CD4-positive, alpha-beta T cell (primary cell): ENCODE results near the gene EVC2. TPM values are rescaled to one million over a fixed set of nuclear protein-coding genes. Genes with fewer than 3 reads are reported as not detected.

ENCODE experiments used
- ATAC-seq: fragments of 200-7000 bp; cut with Tn5 transposase; one replicate; pipeline ENCODE4 v1.10.0; 2022; ENCODE audit warnings: mild to moderate bottlenecking; ENCODE audit not compliant: poor library complexity
- CTCF ChIA-PET: fragments of 350-600 bp; sonication (Branson Sonifier 250); formaldehyde crosslinking; loops from one replicate; lab custom pipeline; 2021; ENCODE audit warnings: antibody characterized with exemption, inconsistent platforms; lab: Charles Lee
- POLR2A ChIA-PET: fragments of 350-600 bp; sonication (Branson Sonifier 250); formaldehyde crosslinking; loops from one replicate; lab custom pipeline; 2021; ENCODE audit warnings: antibody characterized with exemption, inconsistent platforms; lab: Charles Lee
- DNase-seq, 14 experiments: peaks; one replicate each; pipeline ENCODE4 v3.0.0-alpha.2; 2013 to 2020; ENCODE audit warnings: mixed read lengths in 2 of 14
- H3K27ac ChIP-seq, 2 donors: one replicate each; pipeline versions ENCODE4 v1.5.1 to v1.7.0; 2013; ENCODE audit warnings: low read length in 2 of 2, low read depth in 1 of 2, mild to moderate bottlenecking in 1 of 2
- H3K27me3 ChIP-seq, 2 experiments: 1 replicate in 1 of 2; 2 replicates in 1 of 2; pipeline versions ENCODE4 v1.6.1 to v1.7.0; 2013; ENCODE audit warnings: low read length in 2 of 2, control low read depth in 1 of 2, mild to moderate bottlenecking in 1 of 2, moderate library complexity in 1 of 2; ENCODE audit not compliant: insufficient read depth in 2 of 2, control insufficient read depth in 1 of 2
- H3K36me3 ChIP-seq: one replicate; pipeline ENCODE4 v1.6.1; 2013; ENCODE audit warnings: low read length, control low read depth; ENCODE audit not compliant: insufficient read depth
- H3K4me1 ChIP-seq: one replicate; pipeline ENCODE4 v1.6.1; 2013; ENCODE audit warnings: low read length, control low read depth; ENCODE audit not compliant: insufficient read depth
- H3K4me3 ChIP-seq: one replicate; pipeline ENCODE4 v1.5.1; 2013; ENCODE audit warnings: mild to moderate bottlenecking, low read length, moderate library complexity
- H3K9me3 ChIP-seq, 2 experiments: 1 replicate in 1 of 2; 2 replicates in 1 of 2; pipeline versions ENCODE4 v1.6.1 to v1.7.0; 2013; ENCODE audit warnings: low read length in 2 of 2, mild to moderate bottlenecking in 2 of 2, control low read depth in 1 of 2, moderate library complexity in 1 of 2; ENCODE audit not compliant: control insufficient read depth in 1 of 2, insufficient read depth in 1 of 2
- H3K27ac Mint-ChIP-seq: one replicate; pipeline ENCODE4 v1.8.0; 2020; ENCODE audit warnings: mixed read lengths
- H3K27me3 Mint-ChIP-seq: one replicate; pipeline ENCODE4 v1.8.0; 2021; ENCODE audit warnings: mixed read lengths
- H3K36me3 Mint-ChIP-seq: one replicate; pipeline ENCODE4 v1.8.0; 2021; ENCODE audit warnings: low read depth, mixed read lengths
- H3K4me1 Mint-ChIP-seq: one replicate; pipeline ENCODE4 v1.8.0; 2021; ENCODE audit warnings: low read depth, mixed read lengths
- H3K4me3 Mint-ChIP-seq: one replicate; pipeline ENCODE4 v1.8.0; 2020; ENCODE audit warnings: mild to moderate bottlenecking, mixed read lengths
- H3K9me3 Mint-ChIP-seq: one replicate; pipeline ENCODE4 v1.8.0; 2020; ENCODE audit warnings: mixed read lengths
- CTCF ChIP-seq: fragments of 200-600 bp; IDR thresholded peaks from one replicate; pipeline ENCODE4 v1.8.0; 2022; ENCODE audit warnings: antibody characterized with exemption, mild to moderate bottlenecking
- intact Hi-C, 2 experiments: fragments of 100-400 bp; cut with DNase I in 1 of 2; cut with micrococcal nuclease in 1 of 2; formaldehyde crosslinking; loops; one replicate each; pipeline versions ENCODE4 v1.15.1 to v1.9.0; 2023 to 2025; cut with DNase I, micrococcal nuclease
- total RNA-seq, 174 experiments: library from RNA in 2 of 174; stranded (reverse) in 2 of 174; gene quantifications; one replicate each; pipeline ENCODE4 v1.2.3 and lab custom pipeline; 2021 to 2026

The EVC2 gene
- total RNA-seq, 2 experiments from 2014 or later = 1.1 to 1.3 TPM

DNA sequence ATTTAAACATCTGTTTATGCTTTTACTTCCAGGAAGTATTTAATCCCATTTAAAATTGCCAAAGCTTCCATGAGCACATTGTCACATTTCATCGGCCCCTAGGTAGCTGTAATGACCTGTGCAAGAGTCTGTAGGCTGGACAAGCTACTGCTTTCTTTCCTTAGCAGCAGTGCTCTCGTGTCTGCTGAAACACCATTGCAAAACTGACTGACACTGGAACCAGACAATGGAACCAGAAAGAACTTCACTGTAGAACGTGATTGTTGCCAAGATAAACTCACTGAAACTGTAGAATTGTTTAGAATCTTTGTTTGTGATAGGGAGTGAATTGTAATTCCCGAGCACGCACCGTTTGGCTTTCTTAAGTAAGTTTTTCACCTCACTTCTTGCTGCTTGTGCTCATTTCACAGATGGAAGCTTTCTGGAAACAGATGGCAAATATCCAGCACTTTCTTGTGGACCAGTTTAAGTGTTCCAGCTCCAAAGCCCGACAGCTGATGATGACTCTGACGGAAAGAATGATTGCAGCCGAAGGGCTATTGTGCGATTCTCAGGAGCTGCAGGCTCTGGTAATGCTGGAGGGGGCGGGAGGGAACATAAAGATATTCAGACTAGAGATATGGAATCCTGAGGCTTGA is 39.5 kb upstream of the EVC2 start:
- DNase-seq = no peak
- H3K4me1 ChIP-seq = no peaks in the 10 kb centered on the region
- no peaks in the 10 kb centered on the region for H3K27me3 ChIP-seq
- H3K4me1 Mint-ChIP-seq = no peaks in the 10 kb centered on the region
- intact Hi-C loops = no loop called here
- POLR2A ChIA-PET = no interaction called here
- H3K4me3 ChIP-seq = no peak overlapping the region
- no peak overlapping the region for H3K4me3 Mint-ChIP-seq
- no peaks in the 10 kb centered on the region for H3K27me3 Mint-ChIP-seq
- no peak overlapping the region for H3K27ac ChIP-seq
- H3K36me3 Mint-ChIP-seq = no peaks in the 10 kb centered on the region
- TF ChIP-seq CTCF = no peak
- no peaks in the 10 kb centered on the region for H3K9me3 Mint-ChIP-seq
- no peaks in the 10 kb centered on the region for H3K36me3 ChIP-seq
- H3K9me3 ChIP-seq = peaks cover 0 to 13% of the 10 kb centered on the region in 2 experiments
- ATAC-seq = no peak
- CTCF ChIA-PET = no interaction called here
- no peak overlapping the region for H3K27ac Mint-ChIP-seq

DNA sequence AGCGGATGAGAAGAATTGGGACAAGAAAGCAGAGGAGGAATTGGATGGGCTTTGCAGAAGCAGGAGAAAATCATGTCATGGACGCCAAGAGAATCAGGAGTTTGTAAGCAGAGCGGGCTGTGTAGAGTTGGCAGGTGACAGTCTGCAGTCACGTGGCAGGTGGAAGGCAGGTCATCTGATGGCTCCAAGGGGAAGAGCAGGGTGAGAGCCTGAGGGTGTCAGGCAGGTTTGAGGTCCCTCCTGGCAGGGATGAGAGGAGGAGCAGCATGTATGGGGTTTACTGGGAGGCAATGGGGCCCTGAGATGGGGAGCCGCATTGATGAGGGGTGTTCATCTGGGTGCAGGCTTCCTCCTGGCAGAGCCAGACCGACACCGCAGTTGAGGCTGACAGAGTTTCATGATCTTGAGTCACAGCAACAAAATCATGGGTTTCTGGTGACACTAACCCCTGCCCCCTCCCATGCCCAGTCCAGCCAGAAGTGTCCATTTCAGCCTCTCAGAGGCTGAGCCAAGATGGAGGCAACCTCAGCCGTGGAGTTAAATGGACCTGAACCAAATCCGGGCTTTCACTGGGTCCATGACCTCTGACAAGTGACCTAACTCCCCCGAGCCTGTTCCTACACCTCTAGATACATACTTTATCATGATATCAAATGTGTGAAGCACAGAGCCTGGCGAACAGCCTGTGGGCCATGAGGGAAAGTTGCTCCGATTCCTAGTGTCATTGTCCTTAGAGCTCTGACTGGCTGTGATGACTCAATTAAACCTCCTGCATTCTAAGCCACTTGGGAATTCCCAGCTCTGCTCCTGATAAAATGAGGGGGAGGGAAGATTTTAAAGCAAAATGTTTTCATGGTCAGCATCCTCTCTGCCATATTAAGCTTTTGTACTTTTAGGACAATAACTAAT is 38.7 kb upstream of the EVC2 start:
- no peak overlapping the region for H3K4me3 Mint-ChIP-seq
- H3K4me3 ChIP-seq = no peak overlapping the region
- H3K4me1 ChIP-seq = no peaks in the 10 kb centered on the region
- H3K4me1 Mint-ChIP-seq = no peaks in the 10 kb centered on the region
- no peak overlapping the region for H3K27ac ChIP-seq
- intact Hi-C loops = no loop called here
- no peaks in the 10 kb centered on the region for H3K36me3 ChIP-seq
- DNase-seq = no peak
- H3K36me3 Mint-ChIP-seq = no peaks in the 10 kb centered on the region
- ChIA-PET POLR2A (no interaction called here), CTCF (no interaction called here)
- no peak for TF ChIP-seq CTCF
- H3K27me3 Mint-ChIP-seq = no peaks in the 10 kb centered on the region
- ATAC-seq = no peak
- H3K27ac Mint-ChIP-seq = no peak overlapping the region
- no peaks in the 10 kb centered on the region for H3K27me3 ChIP-seq
- H3K9me3 ChIP-seq = peaks cover 0 to 13% of the 10 kb centered on the region in 2 experiments
- no peaks in the 10 kb centered on the region for H3K9me3 Mint-ChIP-seq

- no peaks in the 10 kb centered on the region for H3K4me1 Mint-ChIP-seq
- H3K4me3 Mint-ChIP-seq = no peak overlapping the region
- H3K27me3 Mint-ChIP-seq = no peaks in the 10 kb centered on the region
- H3K9me3 Mint-ChIP-seq = no peaks in the 10 kb centered on the region
- ChIA-PET CTCF (no interaction called here), POLR2A (no interaction called here)
- Histone ChIP-seq H3K27me3 (no peaks in the 10 kb centered on the region), H3K9me3 (peaks cover 0 to 5% of the 10 kb centered on the region in 2 experiments), H3K4me1 (no peaks in the 10 kb centered on the region), H3K4me3 (no peak overlapping the region), H3K36me3 (no peaks in the 10 kb centered on the region), H3K27ac (no peak overlapping the region)
- no peak for DNase-seq
- intact Hi-C loops = no loop called here
- H3K36me3 Mint-ChIP-seq = no peaks in the 10 kb centered on the region
- TF ChIP-seq CTCF = no peak
- no peak for ATAC-seq
- no peak overlapping the region for H3K27ac Mint-ChIP-seq
Measured at GRCh38 chr4:5746250-5746649, 37.9 kb upstream of the EVC2 start.
